Lower leg skin (tissue), 4 donors: ENCODE measurements around the gene SOD2. TPM values are rescaled to one million over a fixed set of nuclear protein-coding genes. Genes with fewer than 3 reads are reported as not detected.

ENCODE experiments used
- DNase-seq, 2 donors: peaks; one replicate each; pipeline ENCODE4 v3.0.0-alpha.2; 2019; ENCODE audit warnings: low spot score in 2 of 2
- H3K4me3 ChIP-seq: fragments of 200-600 bp; sonication (generic); 2 replicates; pipeline ENCODE4 v1.5.1; 2017; ENCODE audit warnings: mild to moderate bottlenecking, low read depth; ENCODE audit not compliant: poor library complexity, severe bottlenecking
- POLR2A ChIP-seq, 2 donors: fragments of 450-650 bp; IDR thresholded peaks; one replicate each; pipeline ENCODE4 v1.6.1; 2016 to 2017; ENCODE audit warnings: antibody characterized with exemption in 2 of 2, mild to moderate bottlenecking in 1 of 2, moderate library complexity in 1 of 2
- WGBS, 2 donors: methylation state at CpG; one replicate each; pipeline ENCODE4 v1.1.5; 2018; 5-methylcytosine and 5-hydroxymethylcytosine counted together
- intact Hi-C: fragments of 100-400 bp; cut with DNase I; formaldehyde crosslinking; loops from one replicate; pipeline ENCODE4 v1.15.0; 2023; ENCODE audit warnings: low total_unique reads
- total RNA-seq, 4 donors: library from RNA; depleted of rRNA; stranded (reverse); fragments of >200 nt; gene quantifications; one replicate each; pipeline ENCODE4 v1.1.0, GENCODE V29; 2016
- TF ChIP-seq, protein P1 (sequence below), 3 donors: fragments of 450-650 bp; IDR thresholded peaks; one replicate each; pipeline ENCODE4 v1.5.1; 2016; ENCODE audit warnings: antibody characterized with exemption in 3 of 3, mild to moderate bottlenecking in 3 of 3, moderate library complexity in 2 of 3

SOD2 gene
- total RNA-seq, 4 donors from 2014 or later, result 117 to 280 (median 190) TPM

DNA sequence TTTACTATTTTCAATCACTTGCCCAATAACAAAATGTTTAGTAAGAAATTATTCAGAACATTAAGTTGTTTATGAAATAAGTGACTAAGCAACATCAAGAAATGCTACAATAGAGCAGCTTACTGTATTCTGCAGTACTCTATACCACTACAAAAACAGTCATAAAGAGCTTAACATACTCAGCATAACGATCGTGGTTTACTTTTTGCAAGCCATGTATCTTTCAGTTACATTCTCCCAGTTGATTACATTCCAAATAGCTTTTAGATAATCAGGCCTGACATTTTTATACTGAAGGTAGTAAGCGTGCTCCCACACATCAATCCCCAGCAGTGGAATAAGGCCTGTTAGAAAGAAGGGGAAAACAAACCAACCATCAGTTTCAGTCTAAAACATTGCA is 10.7 kb downstream of the SOD2 start:
- no peak for DNase-seq
- no peak overlapping the region for H3K4me3 ChIP-seq
- intact Hi-C loops, result no loop called here
- TF ChIP-seq POLR2A (IDR thresholded peaks at IDR 0.05), result no peak
- TF ChIP-seq, protein P1, sequence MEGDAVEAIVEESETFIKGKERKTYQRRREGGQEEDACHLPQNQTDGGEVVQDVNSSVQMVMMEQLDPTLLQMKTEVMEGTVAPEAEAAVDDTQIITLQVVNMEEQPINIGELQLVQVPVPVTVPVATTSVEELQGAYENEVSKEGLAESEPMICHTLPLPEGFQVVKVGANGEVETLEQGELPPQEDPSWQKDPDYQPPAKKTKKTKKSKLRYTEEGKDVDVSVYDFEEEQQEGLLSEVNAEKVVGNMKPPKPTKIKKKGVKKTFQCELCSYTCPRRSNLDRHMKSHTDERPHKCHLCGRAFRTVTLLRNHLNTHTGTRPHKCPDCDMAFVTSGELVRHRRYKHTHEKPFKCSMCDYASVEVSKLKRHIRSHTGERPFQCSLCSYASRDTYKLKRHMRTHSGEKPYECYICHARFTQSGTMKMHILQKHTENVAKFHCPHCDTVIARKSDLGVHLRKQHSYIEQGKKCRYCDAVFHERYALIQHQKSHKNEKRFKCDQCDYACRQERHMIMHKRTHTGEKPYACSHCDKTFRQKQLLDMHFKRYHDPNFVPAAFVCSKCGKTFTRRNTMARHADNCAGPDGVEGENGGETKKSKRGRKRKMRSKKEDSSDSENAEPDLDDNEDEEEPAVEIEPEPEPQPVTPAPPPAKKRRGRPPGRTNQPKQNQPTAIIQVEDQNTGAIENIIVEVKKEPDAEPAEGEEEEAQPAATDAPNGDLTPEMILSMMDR (IDR thresholded peaks at IDR 0.05), result no peak
- 77 to 87% methylated on average over 3 of the region's 3 CpGs for WGBS, 2 donors

GRCh38 chr6:159681191-159681880 is 11.7 kb downstream of the SOD2 start:
- 74 to 81% methylated on average over 10 of the region's 10 CpGs for WGBS, 2 donors
- intact Hi-C loops, result no loop called here
- no peak for TF ChIP-seq POLR2A (IDR thresholded peaks at IDR 0.05)
- TF ChIP-seq, protein P1 (IDR thresholded peaks at IDR 0.05), result no peak
- H3K4me3 ChIP-seq, result no peak overlapping the region
- no peak for DNase-seq

GRCh38 chr6:159680104-159680503 is 12.9 kb downstream of the SOD2 start:
- intact Hi-C loops, result no loop called here
- WGBS, 2 donors, result 91 to 92% methylated on average over 3 of the region's 3 CpGs
- no peak overlapping the region for H3K4me3 ChIP-seq
- TF ChIP-seq, protein P1 (IDR thresholded peaks at IDR 0.05), result no peak
- no peak for TF ChIP-seq POLR2A (IDR thresholded peaks at IDR 0.05)
- no peak for DNase-seq

- TF ChIP-seq POLR2A (IDR thresholded peaks at IDR 0.05), result no peak
- TF ChIP-seq, protein P1 (IDR thresholded peaks at IDR 0.05), result no peak
- WGBS, 2 donors, result 73 to 76% methylated on average over 5 of the region's 5 CpGs
- H3K4me3 ChIP-seq, result no peak overlapping the region
- intact Hi-C loops, result no loop called here
- no peak for DNase-seq
These were observed 13.7 kb downstream of the SOD2 start for GRCh38 chr6:159679091-159680077.

DNA sequence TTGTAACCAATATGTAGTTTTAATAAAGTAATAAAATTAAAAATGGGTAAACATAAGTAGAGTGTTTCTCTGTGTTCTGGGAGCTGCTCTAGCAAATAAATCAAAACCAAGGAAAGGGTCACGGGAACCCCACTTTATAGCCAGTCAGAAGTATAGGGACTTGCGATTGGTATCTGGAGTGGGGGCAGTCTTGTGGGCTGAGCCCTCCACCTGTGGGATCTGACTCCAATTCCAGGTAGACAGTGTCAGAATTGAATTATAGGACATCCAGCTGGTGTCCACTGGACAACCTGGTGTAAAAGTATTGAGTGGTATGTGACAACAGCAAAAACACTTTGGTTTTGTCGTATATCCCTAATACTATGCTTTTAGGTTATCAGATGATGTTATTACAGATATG is 14.5 kb downstream of the SOD2 start:
- WGBS, 2 donors, result 96 to 97% methylated on average over 3 of the region's 3 CpGs
- intact Hi-C loops, result no loop called here
- TF ChIP-seq POLR2A (IDR thresholded peaks at IDR 0.05), result no peak
- TF ChIP-seq, protein P1 (IDR thresholded peaks at IDR 0.05), result no peak
- DNase-seq, result no peak
- no peak overlapping the region for H3K4me3 ChIP-seq
